GM21526 (cell line): ENCODE results near the gene THOC1.

ENCODE experiments used
- ATAC-seq: cut with Tn5 transposase; IDR thresholded peaks from one replicate; pipeline ENCODE4 v1.9.1; 2021; ENCODE audit warnings: moderate library complexity; ENCODE audit not compliant: unreplicated experiment, low FRiP score

THOC1 gene

DNA sequence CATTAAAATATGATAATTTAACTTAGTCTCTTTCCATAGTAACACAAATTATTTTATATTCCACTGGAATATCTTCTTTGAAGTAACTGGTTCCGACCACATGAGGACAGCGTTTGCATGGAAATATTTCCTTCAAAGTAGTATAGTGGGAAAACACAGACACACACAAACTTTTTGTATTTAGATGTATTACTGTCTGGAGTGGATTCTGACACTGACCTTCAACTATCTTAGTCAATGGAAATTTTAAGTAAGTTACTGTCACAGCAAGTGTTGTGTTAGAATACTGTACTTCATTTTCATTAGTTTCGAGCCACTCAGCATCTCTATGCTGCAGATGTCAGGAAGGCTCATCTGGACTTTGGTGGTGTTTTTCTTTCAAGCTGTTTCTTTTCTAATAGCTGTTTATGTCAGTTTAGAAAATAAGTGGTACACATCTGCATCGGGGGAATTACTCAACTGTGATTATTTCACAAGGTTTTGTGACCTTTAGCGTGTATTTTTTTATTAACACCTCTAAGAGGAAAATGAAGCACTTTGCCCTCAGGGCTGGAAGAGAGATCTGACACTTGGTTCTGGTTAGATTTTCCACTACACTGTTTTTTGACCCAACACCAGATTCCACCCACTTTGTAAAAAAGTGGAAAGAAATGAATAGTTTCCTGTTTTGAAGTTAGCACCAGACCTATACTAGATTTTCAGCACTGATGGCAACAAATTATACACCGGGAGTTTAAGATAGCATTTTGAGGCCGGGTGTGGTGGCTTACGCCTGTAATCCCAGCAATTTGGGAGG lies 18.9 kb upstream of the THOC1 start:
- no peak for ATAC-seq

DNA sequence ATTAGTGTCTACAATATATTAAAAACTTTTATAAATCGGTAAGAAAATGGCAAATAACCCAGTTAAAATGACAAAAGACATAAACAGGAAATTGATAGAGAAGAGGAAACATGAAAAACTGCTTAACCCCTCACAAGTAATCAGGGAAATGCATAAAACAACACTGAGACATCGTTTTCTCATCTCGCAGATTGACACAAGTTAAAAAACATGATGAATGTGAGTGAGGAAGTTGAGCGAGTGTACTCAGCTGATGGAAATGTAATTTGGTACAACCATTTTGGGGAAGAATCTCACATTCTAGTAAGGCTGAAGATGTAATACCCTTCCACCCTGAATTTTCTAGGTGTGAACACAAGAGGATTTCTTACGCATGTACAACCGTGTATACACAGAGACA lies 18.0 kb upstream of the THOC1 start:
- no peak for ATAC-seq

DNA sequence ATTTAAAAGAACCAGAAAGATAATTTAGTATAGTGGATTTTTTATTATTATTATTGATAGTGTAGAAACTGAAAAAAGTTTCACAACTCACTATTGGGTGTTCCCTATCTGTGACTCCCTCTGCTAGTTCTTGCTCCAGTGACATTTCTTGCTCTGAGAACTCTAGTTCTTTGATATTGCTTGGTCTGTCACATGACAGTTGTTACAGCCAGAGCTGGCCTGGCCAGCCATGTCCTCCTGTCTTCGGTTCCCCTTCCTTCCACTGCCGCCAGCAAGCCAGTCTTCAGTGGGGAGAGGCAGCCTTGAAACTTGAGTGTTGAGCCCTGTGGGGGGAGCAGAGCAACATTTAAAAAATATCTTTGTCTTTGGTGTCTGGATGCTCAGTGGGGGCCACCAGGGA lies 7.6 kb upstream of the THOC1 start:
- no peak for ATAC-seq

DNA sequence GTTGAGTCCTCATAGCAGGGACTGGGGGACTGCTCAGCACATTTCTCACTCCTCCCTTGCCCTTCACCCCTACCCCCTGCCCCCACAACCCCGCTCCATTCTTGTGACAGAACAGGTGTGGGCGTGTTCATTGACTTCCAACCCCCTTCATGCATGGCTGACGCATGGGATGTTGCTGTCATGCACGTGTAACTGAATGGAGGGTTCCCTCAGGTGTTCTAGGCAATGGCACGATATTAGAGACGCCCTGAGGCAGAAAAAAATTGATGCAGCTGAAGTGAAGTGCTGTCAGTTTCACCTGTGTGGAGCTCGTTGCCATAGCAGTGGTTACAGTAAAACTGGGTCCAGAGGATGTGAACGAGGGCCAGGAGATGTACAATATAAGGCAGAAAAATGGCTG lies 6.5 kb upstream of the THOC1 start:
- ATAC-seq, result no peak

DNA sequence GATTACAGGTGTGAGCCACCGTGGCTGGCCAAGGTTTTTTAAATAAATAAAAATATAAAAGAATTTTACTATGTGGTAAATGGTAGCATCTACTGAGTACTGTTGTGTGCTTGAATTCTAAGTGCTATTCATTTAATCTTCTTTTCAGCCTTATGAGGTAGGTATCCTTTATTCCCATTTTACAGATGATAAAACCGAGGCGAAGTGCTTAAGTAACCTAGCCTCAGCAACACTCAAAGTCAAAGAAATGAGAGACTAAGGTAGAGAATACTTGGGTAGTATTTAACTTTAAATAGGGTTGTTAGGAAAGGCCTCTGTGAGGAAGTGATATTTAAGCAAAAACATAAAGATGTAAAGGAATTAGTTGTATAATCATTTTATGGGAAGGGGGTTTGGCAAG lies 5.7 kb upstream of the THOC1 start:
- no peak for ATAC-seq

DNA sequence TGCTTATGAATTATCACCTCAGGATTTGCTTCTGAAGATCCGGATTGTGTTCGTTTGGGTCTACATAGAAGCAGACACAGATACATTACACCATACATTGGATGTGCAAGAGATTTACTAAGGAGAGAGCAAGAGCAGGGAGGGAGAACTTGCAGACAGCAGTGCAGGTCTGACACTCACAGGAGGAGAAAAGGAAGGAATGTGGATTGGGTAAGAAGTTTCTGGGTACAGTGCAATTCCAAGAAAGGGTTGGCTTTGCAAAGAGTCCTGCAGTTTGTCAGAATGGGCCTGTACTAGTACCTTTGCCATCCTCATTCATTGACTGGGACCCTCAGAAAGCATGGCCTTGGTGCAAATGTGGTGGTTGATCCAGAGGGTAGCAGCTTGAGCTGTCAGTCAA lies 4.8 kb upstream of the THOC1 start:
- ATAC-seq, result no peak

DNA sequence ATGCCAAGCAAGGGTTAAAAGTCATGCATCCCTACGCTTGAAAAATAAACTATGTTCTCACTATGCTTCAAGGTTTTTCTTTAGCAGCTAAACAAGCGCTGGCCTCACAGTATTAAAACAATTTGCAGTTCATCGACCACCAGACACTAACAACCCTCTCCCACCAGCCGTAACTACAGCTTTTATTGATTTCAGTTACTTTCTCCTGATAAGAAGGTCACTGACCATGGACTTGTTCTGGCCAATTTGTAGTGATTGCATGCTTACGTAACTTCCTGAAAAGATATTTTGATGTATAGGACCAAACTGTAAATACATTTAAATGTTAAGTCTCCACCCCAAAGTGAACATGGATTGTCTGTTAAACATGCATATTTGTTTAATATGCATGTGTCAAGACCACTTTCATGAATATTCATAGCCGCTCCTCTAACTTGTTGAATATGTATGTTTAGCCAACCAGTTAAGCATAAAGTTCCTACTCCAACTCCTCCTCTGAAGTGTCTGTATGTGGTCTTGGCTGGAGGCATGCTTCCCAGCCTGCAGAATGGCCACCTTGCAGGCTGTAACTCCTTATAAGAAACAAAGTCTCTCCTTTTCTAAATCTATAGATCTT lies 1.7 kb upstream of the THOC1 start:
- no peak for ATAC-seq

DNA sequence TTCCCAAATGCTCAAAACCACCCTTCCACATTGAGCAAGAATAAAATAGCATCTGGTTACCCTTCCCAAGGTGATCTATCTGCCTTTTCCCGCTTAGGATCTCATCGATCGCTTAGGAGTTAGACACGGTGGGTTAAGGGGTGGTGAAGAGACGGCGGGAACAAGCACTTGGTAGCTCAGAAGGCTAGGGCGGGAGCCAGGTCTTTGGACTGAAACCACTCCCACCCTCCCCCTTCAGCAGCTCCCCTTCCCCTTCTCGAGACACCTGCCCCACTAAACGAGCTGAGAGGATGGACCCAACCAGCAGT lies 513 bp downstream of the THOC1 start:
- ATAC-seq, result no peak

DNA sequence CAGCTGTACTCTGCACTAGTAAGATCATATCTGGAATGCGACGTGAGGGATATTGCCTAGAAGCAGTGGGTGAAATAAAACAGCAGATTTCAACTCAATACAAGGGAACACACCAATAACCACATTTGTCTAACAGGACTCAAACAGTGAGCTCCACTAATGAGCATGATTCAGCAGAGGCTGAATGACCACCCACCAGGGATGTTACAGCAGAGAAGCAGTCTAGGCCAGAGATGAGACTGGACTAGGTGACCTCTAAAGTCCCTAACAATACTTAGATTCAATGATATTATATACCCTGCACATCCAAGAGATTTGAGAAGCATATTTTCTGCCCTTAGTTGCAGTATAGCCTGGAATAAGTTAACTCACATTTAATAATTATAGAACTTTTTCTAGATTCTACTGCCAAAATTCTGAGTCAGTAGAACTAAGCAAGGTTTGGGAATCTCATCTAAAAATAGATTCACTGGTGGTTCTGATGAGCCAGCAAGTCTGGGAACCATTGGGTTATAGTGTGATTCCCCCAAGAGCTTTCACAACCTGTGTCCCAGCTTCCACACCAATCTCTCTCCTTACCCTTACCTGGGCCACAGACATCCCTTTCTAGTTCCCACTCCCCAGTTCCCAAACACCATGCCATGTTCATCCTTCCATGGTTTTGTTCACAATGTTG lies 6.3 kb downstream of the THOC1 start:
- no peak for ATAC-seq

DNA sequence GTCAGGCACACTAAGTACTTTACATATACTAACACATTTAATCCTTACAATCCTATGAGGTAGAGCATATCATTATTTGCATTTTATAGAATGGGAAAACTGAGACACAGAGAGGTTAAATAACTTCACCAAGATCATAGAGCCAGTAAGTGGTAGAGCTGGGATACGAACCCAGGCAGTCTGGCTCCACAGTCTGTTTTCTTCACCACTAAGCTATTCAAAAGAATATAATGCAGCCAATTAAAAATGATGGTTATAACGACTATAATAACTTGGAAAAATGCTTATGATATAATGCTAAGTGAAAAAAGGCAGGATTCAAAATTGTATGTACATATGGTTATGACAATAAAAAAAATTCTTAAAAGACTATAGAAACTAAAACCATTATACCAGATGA lies 7.3 kb downstream of the THOC1 start:
- no peak for ATAC-seq

DNA sequence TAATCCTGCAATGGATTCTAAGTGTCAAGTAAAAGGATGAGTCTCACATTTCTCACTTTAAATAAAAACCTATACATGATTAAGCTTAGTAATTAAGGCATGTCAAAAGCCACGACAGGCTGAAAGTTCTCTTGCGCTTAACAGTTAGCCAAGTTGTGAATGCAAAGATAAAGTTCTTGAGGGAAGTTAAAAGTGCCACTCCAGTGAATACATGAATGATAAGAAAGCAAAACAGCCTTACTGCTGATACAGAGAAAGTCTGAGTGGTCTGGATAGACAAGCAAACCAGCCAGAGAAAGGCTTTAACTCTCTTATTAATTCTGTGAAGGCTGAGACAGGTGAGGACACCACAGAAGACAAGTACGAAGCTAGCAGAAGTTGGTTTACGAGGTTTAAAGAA lies 12.7 kb downstream of the THOC1 start:
- no peak for ATAC-seq

DNA sequence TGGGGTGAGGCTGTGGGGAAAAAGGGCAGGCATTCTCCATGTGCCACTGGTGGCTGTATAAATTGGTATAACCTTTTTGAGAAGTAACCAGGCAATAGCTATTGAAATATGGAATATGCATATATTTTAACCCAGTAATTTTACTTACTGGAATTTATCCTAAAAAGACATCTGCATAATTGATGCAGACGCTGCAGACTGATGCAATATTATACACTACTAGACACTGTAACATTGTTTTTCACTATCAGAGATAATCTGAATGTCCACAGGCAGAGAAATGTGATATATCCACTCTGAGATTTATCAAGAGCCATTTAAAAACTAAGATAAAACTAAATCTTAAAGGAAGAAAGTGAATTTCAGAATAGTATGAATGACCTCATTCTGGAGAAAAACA lies 14.7 kb downstream of the THOC1 start:
- no peak for ATAC-seq

DNA sequence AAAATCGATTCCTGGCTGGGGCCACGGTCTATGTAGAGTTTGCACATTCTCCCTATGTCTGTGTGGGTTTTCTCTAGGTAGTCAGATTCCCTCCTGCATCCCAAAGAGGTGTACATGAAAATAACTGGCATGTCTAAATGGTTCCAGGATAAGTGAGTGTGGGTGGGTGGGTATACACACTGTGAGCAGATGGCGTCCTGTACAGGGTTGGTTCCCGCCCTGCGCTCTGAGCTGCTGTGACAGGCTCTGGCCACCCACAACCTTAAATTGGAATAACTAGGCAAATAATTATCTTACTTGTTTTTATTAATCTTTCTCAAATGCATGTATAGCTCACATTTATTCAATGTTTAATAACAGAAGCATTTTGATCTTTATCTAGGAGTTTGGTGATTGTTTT lies 16.3 kb downstream of the THOC1 start:
- no peak for ATAC-seq

DNA sequence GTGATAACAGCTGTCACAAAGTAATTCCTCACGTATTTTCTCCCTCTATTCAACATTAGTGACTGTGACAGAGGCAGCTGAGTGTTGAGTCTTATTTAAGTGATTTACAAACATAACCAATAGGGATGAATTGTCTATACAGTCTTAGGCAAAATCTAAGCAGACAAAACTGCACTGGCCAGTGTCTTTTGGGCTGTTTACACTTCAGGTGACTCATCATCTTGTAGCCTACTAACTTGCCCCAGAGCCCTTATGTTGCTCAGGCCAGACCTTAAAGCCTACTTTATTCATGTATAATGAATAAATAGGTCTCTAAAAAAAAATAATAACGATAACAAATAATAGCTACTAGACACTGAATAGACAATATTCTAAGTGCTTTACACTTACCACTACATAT lies 17.2 kb downstream of the THOC1 start:
- no peak for ATAC-seq

DNA sequence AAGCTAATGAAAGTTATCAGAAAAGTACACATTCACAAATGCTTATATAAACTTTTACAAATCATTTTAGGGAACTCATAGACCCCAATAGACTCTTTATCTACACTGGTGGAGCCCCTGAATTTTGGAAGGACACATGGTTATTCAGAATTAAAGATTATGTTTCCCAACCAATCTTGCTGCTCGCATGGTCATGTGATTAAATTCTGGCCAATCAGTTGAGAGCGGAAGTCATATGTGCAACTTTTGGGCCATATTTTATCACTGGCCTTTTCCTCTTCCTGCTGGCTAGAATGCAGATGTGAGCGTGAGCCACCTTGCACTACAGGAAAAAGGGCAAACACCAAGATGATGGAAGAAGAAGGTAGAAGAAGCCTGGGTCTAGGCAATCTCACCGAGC lies 19.8 kb downstream of the THOC1 start:
- no peak for ATAC-seq

DNA sequence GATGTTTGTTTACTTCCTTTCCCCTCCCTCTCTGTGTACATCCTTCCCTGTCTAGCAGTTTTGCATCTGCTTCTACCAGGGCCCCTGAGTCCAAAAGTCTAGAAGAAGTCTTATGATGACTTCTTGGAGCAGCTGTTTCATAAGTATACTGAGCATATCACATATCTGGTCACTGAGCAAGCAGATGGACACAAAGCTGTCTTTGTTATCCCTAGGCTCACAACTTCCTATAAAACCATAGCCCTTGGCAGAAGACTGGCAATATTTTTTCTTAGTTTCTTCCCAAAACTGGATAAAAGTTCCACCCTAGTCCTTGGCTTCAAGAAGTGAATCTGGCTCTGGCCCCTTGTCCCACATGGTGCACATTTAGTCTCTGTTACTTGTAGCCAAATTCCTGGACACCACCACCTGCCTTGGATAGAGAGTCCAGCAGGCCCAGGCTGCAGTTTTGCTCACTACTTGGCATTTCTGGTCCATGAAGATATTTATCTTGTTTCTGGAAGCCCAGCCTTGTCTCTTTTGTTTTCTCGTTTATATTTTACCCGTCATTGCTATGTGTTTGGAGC lies 22.5 kb downstream of the THOC1 start:
- ATAC-seq, result no peak

DNA sequence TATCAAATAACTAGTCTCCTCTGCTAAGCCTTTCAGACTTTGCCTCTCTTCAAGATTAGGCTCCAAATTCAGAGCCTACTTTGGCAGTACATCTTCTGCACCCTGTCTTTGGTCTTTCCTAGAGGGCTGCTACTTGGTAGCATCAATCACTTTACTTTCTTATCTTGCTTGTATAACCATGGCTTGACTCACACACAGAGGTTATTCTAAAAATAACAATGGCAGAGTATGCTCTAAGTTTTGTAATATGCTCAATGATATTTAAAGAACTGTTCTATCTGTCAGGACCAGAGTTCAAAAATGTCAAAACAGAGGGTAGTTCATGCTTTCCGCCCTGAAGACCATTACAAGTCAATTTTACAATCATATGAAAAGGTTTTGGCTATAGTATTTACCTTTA lies 27.7 kb downstream of the THOC1 start:
- ATAC-seq, result no peak

DNA sequence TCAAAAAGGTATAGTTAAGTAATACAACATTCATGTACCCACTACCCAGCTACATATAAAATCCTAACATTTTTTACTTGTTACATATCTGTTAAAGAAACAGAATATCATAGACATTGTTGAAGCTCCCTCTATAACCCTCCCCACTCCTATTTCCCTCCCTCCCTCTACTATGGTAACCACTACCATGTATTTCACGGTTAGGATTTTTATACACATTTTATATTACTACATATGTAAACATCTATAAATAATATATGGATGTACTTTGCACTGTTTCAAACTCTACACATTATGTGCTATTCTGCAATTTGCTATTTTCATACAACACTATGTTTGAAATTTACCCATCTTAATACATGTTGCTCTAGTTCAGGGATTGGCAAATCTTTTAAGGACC lies 36.3 kb downstream of the THOC1 start:
- ATAC-seq, result no peak

DNA sequence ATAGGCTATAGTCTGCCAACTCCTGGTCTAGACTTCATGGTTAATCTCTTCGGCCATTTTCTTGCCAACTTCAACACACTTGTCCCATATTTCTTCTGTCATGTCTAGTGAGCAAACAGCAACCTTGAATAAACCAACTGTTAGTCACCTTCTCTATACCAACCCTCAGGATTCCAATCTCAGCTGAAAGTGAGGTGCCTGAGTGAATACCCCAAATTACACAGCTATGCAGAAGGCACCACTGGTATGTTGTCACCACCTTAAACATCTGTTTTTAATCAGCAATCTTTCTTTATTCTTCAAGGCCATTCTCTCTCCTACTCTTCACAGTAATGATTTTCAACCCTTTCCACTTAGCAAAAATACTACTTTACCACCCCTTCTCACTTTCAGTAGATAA lies 39.3 kb downstream of the THOC1 start:
- ATAC-seq, result no peak

DNA sequence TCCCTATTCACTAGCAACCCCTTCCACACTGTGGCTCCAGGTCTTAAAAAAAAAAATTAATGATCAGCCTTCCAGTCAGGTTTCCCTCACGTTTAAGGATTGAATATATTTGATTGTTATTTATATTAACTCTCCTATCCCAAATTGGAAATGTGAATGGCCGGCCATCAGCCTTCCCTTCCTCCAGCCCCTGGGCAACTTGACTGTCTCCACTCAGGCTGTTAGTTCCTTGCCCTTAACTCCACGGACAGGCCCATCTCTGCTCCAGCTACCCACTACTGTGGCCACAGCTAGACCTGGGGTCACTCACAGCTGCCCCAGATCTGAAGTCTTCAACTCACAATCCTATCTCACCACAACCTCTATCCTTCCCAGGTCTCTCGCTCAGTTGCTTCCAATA lies 39.9 kb downstream of the THOC1 start:
- ATAC-seq, result no peak

DNA sequence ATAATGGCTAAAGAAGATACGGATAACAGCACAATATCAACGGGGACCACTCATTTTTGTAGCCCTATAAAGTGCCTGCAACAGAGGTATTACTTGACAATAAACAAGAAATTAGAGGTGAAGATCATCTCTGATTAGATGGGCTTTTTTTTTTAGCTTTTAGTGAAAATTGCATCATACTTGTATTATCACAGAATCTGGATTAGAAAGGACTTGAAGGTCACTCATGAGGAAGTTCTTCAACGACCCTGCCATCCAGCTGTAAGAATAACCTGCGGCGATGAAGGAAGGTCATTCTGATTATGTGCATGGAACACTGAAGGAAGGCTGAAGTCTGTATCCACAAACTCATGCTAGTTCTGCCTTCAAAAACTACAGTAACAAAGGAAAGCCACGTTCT lies 40.5 kb downstream of the THOC1 start:
- no peak for ATAC-seq

DNA sequence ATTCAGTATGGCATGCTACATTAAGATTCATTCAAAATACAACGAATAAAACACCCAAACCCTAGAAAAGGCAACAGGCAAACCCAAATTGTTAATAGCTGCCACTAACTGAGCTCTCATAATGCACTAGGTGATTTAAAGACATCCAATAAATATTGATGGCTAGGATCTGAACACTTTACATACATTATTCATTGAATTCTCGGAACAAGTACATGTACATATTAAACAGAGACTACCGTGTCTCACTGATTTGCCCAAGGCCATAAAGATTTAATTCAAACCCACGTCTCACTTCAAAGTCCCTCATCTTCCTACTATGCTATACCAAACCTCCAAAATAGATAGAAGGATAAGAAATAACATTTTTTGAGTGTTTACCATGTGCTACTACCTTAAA lies 42.1 kb downstream of the THOC1 start:
- no peak for ATAC-seq
